ENCODE measurements around the gene ZNF423. TPM values are rescaled to one million over a fixed set of nuclear protein-coding genes. Genes with fewer than 3 reads are reported as not detected.

Gene ZNF423
- polyA plus RNA-seq, 1 experiment = 0.11 TPM

GRCh38 chr16:49453021-49453420, 402.9 kb downstream of the ZNF423 start:
- no peak for DNase-seq (ENCODE audit: low read depth, low spot score)
- TF ChIP-seq, protein P1, sequence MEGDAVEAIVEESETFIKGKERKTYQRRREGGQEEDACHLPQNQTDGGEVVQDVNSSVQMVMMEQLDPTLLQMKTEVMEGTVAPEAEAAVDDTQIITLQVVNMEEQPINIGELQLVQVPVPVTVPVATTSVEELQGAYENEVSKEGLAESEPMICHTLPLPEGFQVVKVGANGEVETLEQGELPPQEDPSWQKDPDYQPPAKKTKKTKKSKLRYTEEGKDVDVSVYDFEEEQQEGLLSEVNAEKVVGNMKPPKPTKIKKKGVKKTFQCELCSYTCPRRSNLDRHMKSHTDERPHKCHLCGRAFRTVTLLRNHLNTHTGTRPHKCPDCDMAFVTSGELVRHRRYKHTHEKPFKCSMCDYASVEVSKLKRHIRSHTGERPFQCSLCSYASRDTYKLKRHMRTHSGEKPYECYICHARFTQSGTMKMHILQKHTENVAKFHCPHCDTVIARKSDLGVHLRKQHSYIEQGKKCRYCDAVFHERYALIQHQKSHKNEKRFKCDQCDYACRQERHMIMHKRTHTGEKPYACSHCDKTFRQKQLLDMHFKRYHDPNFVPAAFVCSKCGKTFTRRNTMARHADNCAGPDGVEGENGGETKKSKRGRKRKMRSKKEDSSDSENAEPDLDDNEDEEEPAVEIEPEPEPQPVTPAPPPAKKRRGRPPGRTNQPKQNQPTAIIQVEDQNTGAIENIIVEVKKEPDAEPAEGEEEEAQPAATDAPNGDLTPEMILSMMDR (IDR thresholded peaks at IDR 0.05; ENCODE audit: low read depth, low read length) = no peak
- H3K27me3 ChIP-seq (ENCODE audit: control insufficient read depth, insufficient read depth, low read length) = no peaks in the 10 kb centered on the region
- POLR2A ChIA-PET = no interaction called here
- H3K27ac ChIP-seq (ENCODE audit: low read depth, low read length) = no peak overlapping the region
- H3K9me3 ChIP-seq (ENCODE audit: control insufficient read depth, insufficient read depth, low read length) = no peaks in the 10 kb centered on the region
- CTCF ChIA-PET = no interaction called here
- H3K4me3 ChIP-seq (ENCODE audit: low read depth, low read length) = no peak overlapping the region

- DNase-seq (ENCODE audit: low read depth, low spot score) = no peak
- Histone ChIP-seq H3K4me3 (ENCODE audit: low read depth, low read length) (no peak overlapping the region), H3K9me3 (ENCODE audit: control insufficient read depth, insufficient read depth, low read length) (no peaks in the 10 kb centered on the region), H3K27ac (ENCODE audit: low read depth, low read length) (no peak overlapping the region), H3K27me3 (ENCODE audit: control insufficient read depth, insufficient read depth, low read length) (no peaks in the 10 kb centered on the region)
- CTCF ChIA-PET = no interaction called here
- TF ChIP-seq, protein P1 (IDR thresholded peaks at IDR 0.05; ENCODE audit: low read depth, low read length) = no peak
- POLR2A ChIA-PET = no interaction called here
Measured at GRCh38 chr16:49452578-49452977, 403.3 kb downstream of the ZNF423 start.

DNA sequence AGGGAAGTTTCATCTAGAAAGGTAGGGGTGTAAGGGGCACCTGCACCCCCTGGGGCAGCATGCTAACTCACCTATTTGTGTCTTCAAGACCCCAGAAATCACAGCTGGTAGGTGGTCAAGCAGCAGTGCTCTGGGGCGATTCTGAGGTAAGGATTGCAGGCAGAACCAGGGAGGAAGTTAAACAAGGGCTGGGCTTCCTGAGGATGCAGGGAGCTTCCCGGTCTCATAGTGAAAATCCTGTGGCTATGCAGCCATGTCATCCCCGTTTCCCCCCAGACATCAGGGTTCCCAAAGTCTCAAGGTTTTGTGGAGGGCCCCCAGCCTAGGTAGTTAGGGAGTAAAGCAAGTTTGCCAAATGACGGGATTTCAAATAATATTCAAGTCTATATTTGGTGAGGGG, 403.8 kb downstream of the ZNF423 start:
- POLR2A ChIA-PET = no interaction called here
- Histone ChIP-seq H3K9me3 (ENCODE audit: control insufficient read depth, insufficient read depth, low read length) (no peaks in the 10 kb centered on the region), H3K4me3 (ENCODE audit: low read depth, low read length) (no peak overlapping the region), H3K27ac (ENCODE audit: low read depth, low read length) (no peak overlapping the region), H3K27me3 (ENCODE audit: control insufficient read depth, insufficient read depth, low read length) (no peaks in the 10 kb centered on the region)
- CTCF ChIA-PET = no interaction called here
- DNase-seq (ENCODE audit: low read depth, low spot score) = no peak
- TF ChIP-seq, protein P1 (IDR thresholded peaks at IDR 0.05; ENCODE audit: low read depth, low read length) = no peak

- CTCF ChIA-PET = no interaction called here
Measured at GRCh38 chr16:49446805-49447204, 409.1 kb downstream of the ZNF423 start.

DNA sequence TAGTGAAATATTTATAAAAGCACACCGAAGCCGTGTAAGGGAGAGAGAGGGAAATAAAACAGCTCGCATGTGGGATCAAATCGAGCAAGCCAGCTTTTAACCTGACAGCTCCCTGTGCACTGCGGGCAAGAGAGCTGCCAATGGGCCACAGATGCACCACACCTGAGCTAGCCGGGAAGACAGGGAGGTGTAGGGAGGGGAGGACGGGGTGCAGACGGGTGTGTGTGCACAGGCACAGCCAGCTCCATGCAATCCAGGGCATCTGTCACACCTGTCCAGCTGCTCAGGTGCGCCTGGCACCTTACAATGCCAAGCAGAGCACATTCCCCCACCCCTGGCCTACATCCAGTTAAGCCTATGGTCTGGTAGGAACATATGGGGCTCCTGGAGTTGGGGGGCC, 412.3 kb downstream of the ZNF423 start:
- TF ChIP-seq, protein P1 (IDR thresholded peaks at IDR 0.05; ENCODE audit: low read depth, low read length) = no peak
- H3K9me3 ChIP-seq (ENCODE audit: control insufficient read depth, insufficient read depth, low read length) = no peaks in the 10 kb centered on the region
- ChIA-PET CTCF (no interaction called here), POLR2A (no interaction called here)
- DNase-seq (ENCODE audit: low read depth, low spot score) = no peak
- H3K27ac ChIP-seq (ENCODE audit: low read depth, low read length) = no peak overlapping the region
- no peaks in the 10 kb centered on the region for H3K27me3 ChIP-seq (ENCODE audit: control insufficient read depth, insufficient read depth, low read length)
- no peak overlapping the region for H3K4me3 ChIP-seq (ENCODE audit: low read depth, low read length)

More at GRCh38 chr16:49446805-49447204, 409.1 kb downstream of the ZNF423 start:
- H3K4me3 ChIP-seq (ENCODE audit: low read depth, low read length) = no peak overlapping the region
- H3K27ac ChIP-seq (ENCODE audit: low read depth, low read length) = no peak overlapping the region
- no peaks in the 10 kb centered on the region for H3K9me3 ChIP-seq (ENCODE audit: control insufficient read depth, insufficient read depth, low read length)
- POLR2A ChIA-PET = interaction anchor here (0.6 kb wide), 1 partner anchor 15 kb away, joined by 3 read pairs; no protein-coding TSS in a partner anchor
- TF ChIP-seq, protein P1 (IDR thresholded peaks at IDR 0.05; ENCODE audit: low read depth, low read length) = no peak
- DNase-seq (ENCODE audit: low read depth, low spot score) = no peak
- H3K27me3 ChIP-seq (ENCODE audit: control insufficient read depth, insufficient read depth, low read length) = no peaks in the 10 kb centered on the region
